ENCODE measurements around the gene LDHB.

LDHB gene

DNA sequence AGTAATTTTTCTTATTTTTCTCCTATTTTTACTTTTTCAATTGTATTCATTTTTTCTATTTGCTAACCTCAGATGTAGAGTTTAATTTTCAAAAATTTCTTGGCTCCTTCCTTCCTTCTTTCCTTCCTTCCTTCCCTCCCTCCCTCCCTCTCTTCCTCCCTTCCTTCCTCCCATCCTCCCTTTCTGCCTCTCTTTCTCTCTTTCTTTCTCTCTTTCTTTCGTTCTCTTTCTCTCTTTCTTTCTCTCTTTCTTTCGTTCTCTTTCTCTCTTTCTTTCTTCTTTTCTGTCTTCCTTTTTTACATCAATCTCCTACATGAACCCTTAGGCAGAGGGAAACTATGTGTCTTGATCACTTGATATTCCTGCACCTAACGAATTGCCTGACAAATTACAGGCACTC lies 40.6 kb downstream of the LDHB start:
- Histone ChIP-seq H3K9me3 (no peaks in the 10 kb centered on the region), H3K4me2 (no peak overlapping the region), H3K4me3 (no peak overlapping the region), H4K20me1 (no peaks in the 10 kb centered on the region), H3K27me3 (no peaks in the 10 kb centered on the region), H3K9ac (no peak overlapping the region), H3K27ac (no peak overlapping the region), H3K36me3 (no peaks in the 10 kb centered on the region), H3K4me1 (no peaks in the 10 kb centered on the region)
- TF ChIP-seq Cebpa-rat (IDR thresholded peaks at IDR 0.05): no peak

- Histone ChIP-seq H3K36me3 (no peaks in the 10 kb centered on the region), H3K4me1 (no peaks in the 10 kb centered on the region), H3K9me3 (no peaks in the 10 kb centered on the region), H3K27ac (no peak overlapping the region), H4K20me1 (no peaks in the 10 kb centered on the region), H3K27me3 (no peaks in the 10 kb centered on the region), H3K9ac (no peak overlapping the region), H3K4me2 (no peak overlapping the region), H3K4me3 (no peak overlapping the region)
- TF ChIP-seq Cebpa-rat (IDR thresholded peaks at IDR 0.05): no peak
These were observed 42.2 kb downstream of the LDHB start for GRCh38 chr12:21615431-21615830.

GRCh38 chr12:21614506-21614905 lies 43.1 kb downstream of the LDHB start:
- Histone ChIP-seq H3K36me3 (no peaks in the 10 kb centered on the region), H3K9me3 (no peaks in the 10 kb centered on the region), H4K20me1 (no peaks in the 10 kb centered on the region), H3K27ac (no peak overlapping the region), H3K4me3 (no peak overlapping the region), H3K4me1 (no peaks in the 10 kb centered on the region), H3K9ac (no peak overlapping the region), H3K4me2 (no peak overlapping the region), H3K27me3 (no peaks in the 10 kb centered on the region)
- no peak for TF ChIP-seq Cebpa-rat (IDR thresholded peaks at IDR 0.05)

GRCh38 chr12:21613931-21614330 lies 43.7 kb downstream of the LDHB start:
- Histone ChIP-seq H3K27ac (no peak overlapping the region), H4K20me1 (no peaks in the 10 kb centered on the region), H3K4me2 (no peak overlapping the region), H3K27me3 (no peaks in the 10 kb centered on the region), H3K9me3 (no peaks in the 10 kb centered on the region), H3K9ac (no peak overlapping the region), H3K36me3 (no peaks in the 10 kb centered on the region), H3K4me1 (no peaks in the 10 kb centered on the region), H3K4me3 (no peak overlapping the region)
- no peak for TF ChIP-seq Cebpa-rat (IDR thresholded peaks at IDR 0.05)

- H3K27me3 ChIP-seq: no peaks in the 10 kb centered on the region
- H3K9me3 ChIP-seq: no peaks in the 10 kb centered on the region
- no peak overlapping the region for H3K4me2 ChIP-seq
- H3K4me3 ChIP-seq: no peak overlapping the region
- no peak for TF ChIP-seq Cebpa-rat (IDR thresholded peaks at IDR 0.05)
- H3K36me3 ChIP-seq: no peaks in the 10 kb centered on the region
- no peaks in the 10 kb centered on the region for H3K4me1 ChIP-seq
- no peaks in the 10 kb centered on the region for H4K20me1 ChIP-seq
- H3K9ac ChIP-seq: no peak overlapping the region
- no peak overlapping the region for H3K27ac ChIP-seq
These were observed 49.4 kb downstream of the LDHB start for GRCh38 chr12:21608196-21608595.

DNA sequence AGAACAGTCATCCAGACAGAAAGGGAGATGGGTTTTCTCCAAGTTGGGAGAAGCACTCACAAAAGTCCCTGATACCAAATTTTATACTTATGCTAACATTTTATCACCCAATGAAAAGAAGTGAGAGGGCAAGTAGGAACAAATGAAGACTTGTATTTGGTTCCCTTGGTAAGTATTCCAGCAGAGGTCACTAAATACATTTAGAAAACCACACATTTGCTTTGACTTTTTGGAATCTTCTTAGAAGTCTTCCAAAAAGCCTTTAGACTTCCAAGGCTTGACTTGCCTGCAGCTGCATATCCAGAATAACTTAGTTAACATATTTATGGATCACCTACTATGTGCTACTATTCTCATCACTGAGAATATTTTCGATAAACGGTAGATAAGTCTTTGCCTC lies 49.9 kb downstream of the LDHB start:
- no peaks in the 10 kb centered on the region for H4K20me1 ChIP-seq
- H3K4me3 ChIP-seq: no peak overlapping the region
- no peak overlapping the region for H3K4me2 ChIP-seq
- H3K36me3 ChIP-seq: no peaks in the 10 kb centered on the region
- no peak overlapping the region for H3K9ac ChIP-seq
- H3K4me1 ChIP-seq: no peaks in the 10 kb centered on the region
- H3K27me3 ChIP-seq: no peaks in the 10 kb centered on the region
- no peaks in the 10 kb centered on the region for H3K9me3 ChIP-seq
- no peak for TF ChIP-seq Cebpa-rat (IDR thresholded peaks at IDR 0.05)
- H3K27ac ChIP-seq: no peak overlapping the region

- Histone ChIP-seq H3K4me3 (no peak overlapping the region), H4K20me1 (no peaks in the 10 kb centered on the region), H3K9me3 (no peaks in the 10 kb centered on the region), H3K4me1 (no peaks in the 10 kb centered on the region), H3K27ac (no peak overlapping the region), H3K9ac (no peak overlapping the region), H3K27me3 (no peaks in the 10 kb centered on the region), H3K4me2 (no peak overlapping the region), H3K36me3 (no peaks in the 10 kb centered on the region)
- TF ChIP-seq Cebpa-rat (IDR thresholded peaks at IDR 0.05): no peak
These were observed 51.5 kb downstream of the LDHB start for GRCh38 chr12:21606175-21606574.

- no peaks in the 10 kb centered on the region for H4K20me1 ChIP-seq
- H3K9ac ChIP-seq: no peak within 1 kb of the TSS
- TF ChIP-seq Cebpa-rat (IDR thresholded peaks at IDR 0.05): no peak
- no peaks in the 10 kb centered on the region for H3K9me3 ChIP-seq
- no peaks in the 10 kb centered on the region for H3K36me3 ChIP-seq
- peaks cover 6% of the 10 kb centered on the region for H3K4me1 ChIP-seq
- H3K27me3 ChIP-seq: no peaks in the 10 kb centered on the region
- H3K4me2 ChIP-seq: no peak within 1 kb of the TSS
- H3K4me3 ChIP-seq: no peak within 1 kb of the TSS
- H3K27ac ChIP-seq: no peak within 1 kb of the TSS
These were observed 53.2 kb downstream of the LDHB start, which contains the start of gene GYS2 for GRCh38 chr12:21604245-21605101. GYS2 (minus strand) TSS chr12:21604847; CDS start chr12:21604592, 255 bp downstream.

- Histone ChIP-seq H4K20me1 (no peaks in the 10 kb centered on the region), H3K4me3 (no peak overlapping the region), H3K36me3 (no peaks in the 10 kb centered on the region), H3K27me3 (no peaks in the 10 kb centered on the region), H3K4me1 (peaks cover 11% of the 10 kb centered on the region), H3K9ac (no peak overlapping the region), H3K4me2 (no peak overlapping the region), H3K27ac (no peak overlapping the region), H3K9me3 (no peaks in the 10 kb centered on the region)
- no peak for TF ChIP-seq Cebpa-rat (IDR thresholded peaks at IDR 0.05)
These were observed 54.9 kb downstream of the LDHB start for GRCh38 chr12:21602774-21603173.

DNA sequence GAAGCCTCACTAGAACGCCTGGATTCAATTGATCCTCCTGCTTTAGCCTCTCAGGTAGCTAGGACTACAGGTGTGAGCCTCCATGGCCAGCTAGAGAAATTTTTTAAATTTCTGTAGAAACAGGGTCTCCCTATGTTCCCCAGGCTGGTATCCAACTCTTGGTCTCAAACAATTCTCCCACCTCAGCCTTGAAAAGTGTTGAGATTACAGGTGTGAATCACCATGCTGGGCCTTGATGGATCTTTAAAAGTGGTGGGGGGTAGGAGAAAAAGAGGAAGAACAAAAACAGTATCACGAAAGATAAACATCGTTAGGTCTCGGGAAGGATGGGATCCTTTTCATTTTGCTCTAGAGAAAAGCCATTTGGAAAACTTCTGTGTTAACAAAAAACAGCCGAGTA lies 57.4 kb downstream of the LDHB start:
- H3K4me2 ChIP-seq: no peak overlapping the region
- no peaks in the 10 kb centered on the region for H3K27me3 ChIP-seq
- no peaks in the 10 kb centered on the region for H3K36me3 ChIP-seq
- peaks cover 11% of the 10 kb centered on the region for H3K4me1 ChIP-seq
- no peaks in the 10 kb centered on the region for H3K9me3 ChIP-seq
- H4K20me1 ChIP-seq: no peaks in the 10 kb centered on the region
- H3K4me3 ChIP-seq: no peak overlapping the region
- H3K27ac ChIP-seq: no peak overlapping the region
- no peak for TF ChIP-seq Cebpa-rat (IDR thresholded peaks at IDR 0.05)
- H3K9ac ChIP-seq: no peak overlapping the region
